ENCODE results near the gene PITPNC1.
"Not testable (repeated sequence)": the region's sequence is repeated elsewhere in the genome, so short reads cannot be mapped to it uniquely, and the experiment has no call there.

The PITPNC1 gene

GRCh38 chr17:67686241-67686640, 309.2 kb downstream of the PITPNC1 start:
- DNase-seq (ENCODE audit: low read depth): no peak

- no peak for DNase-seq (ENCODE audit: low read depth)
Observed at GRCh38 chr17:67687511-67687910, 310.4 kb downstream of the PITPNC1 start.

GRCh38 chr17:67689534-67690177, 312.6 kb downstream of the PITPNC1 start:
- DNase-seq (ENCODE audit: low read depth): peak; percentile 29

DNA sequence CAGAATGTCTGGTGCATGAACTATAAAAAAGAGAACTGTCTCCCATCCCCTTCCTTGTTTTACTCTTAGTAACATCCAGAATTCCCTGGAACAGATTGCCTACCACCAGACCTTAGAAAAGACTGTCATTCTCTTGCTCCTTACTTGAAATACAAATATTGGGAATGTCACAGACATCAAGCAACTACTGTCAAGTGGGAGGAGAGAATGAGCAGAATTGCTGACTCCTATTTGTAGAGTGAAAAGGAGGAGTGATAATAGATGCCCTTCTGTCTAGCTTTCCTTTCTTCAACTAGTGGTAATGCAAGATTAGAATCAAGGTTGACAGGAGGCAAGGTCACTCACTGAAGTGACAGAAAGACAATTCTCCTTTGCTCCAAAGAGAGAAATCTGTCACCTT, 316.7 kb downstream of the PITPNC1 start:
- no peak for DNase-seq (ENCODE audit: low read depth)

DNA sequence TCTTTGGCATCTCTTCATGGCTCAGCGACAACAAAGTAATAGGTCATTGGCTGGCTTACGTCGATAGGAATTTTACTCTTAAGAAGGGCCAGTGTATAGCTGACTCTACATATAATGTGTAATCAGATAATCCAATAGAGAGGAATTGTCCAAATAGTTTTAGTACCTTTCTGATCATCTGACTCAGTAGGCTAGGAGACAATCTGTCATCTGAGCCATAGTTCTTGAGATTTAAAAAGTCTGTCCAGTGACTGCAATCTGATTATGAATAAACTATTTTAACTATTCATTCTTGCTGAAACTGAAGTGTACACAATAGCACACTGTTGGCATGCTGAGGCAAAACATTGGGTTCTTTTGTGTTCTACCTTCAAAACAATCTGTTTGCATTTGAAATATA, 319.3 kb downstream of the PITPNC1 start:
- DNase-seq (ENCODE audit: low read depth): no peak

DNA sequence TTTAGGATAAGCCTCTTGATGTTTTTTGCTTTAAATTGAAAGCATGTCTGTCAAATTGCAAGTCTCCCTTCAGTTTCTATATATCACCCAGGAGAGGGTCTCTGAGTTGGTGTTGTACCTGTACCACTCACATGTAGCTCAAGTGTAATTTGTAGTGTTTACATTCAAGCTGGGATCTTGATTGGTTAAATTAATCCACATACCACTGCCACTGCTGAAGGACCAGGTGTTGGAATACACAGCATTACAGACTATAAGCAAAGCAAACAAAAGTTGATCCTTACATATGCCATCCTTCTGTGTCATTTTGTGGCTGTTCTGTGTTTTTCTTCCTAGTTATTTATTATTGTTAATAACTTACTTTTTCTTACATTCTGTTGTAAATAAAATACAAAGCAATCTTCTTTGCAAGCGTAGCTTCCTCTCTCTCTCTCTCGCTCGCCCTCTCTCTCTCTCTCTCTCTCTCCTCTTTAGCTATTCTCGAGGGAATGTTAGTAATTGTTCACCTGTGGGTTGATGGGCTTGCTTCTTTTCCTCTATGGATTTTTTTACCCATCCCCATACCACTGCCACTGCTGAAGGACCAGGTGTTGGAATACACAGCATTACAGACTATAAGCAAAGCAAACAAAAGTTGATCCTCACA, 319.9 kb downstream of the PITPNC1 start:
- no peak for DNase-seq (ENCODE audit: low read depth)

DNA sequence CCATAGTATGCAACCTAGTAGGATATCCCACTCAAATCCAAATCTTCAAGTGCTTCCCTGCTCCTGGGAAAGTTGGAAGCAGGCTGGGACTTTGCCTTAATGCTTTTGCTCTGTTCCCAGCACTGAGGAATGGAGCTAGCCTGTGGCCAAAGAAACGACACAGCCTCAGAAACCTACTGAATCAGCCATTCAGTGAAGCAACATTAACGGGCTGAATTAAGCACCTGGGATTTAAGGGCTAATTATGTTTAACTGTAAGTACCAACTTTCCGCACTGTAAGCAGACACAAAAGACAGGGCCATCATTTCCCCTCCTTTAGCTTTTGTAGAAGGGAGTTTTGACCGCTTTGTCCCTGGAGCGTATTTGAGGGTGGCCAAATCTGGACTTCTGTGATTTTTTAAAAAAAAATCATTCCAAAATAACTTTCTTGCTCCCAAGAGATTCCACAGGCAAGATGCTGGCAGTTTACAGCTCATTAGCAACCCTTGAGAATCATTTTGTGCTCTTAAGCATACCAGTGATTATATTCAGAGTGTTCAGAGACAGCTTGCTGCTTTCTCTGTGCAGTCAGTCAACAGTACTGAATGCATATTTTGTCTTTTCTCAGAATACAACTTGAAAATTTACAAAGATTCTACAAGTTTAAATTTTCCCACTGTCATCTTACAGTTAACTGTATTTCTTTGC, 323.1 kb downstream of the PITPNC1 start:
- no peak for DNase-seq (ENCODE audit: low read depth)

- no peak for DNase-seq (ENCODE audit: low read depth)
Observed at GRCh38 chr17:67700725-67701119, 323.6 kb downstream of the PITPNC1 start.

DNA sequence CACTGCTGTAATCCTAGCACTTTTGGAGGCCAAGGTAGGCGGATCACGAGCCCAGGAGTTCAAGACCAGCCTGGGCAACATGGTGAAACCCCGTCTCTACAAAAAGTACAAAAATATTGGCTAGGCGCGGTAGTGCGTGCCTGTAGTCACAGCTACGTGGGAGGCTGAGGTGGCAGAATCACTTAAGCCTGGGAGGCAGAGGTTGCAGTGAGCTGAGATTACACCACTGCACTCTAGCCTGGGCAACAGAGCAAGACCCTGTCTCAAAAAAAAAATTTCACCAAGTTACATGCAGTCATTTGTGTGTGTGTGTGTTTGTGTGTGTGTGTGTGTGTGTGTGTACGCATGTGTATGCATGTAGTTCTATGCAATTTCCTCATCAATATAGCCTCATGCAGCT, 325.8 kb downstream of the PITPNC1 start:
- DNase-seq (ENCODE audit: low read depth): not testable (repeated sequence)

- DNase-seq (ENCODE audit: low read depth): no peak
Observed at GRCh38 chr17:67707442-67707841, 330.4 kb downstream of the PITPNC1 start.

GRCh38 chr17:67708378-67708777, 331.3 kb downstream of the PITPNC1 start:
- DNase-seq (ENCODE audit: low read depth): no peak

GRCh38 chr17:67711916-67712315, 334.8 kb downstream of the PITPNC1 start:
- DNase-seq (ENCODE audit: low read depth): no peak

GRCh38 chr17:67712375-67712774, 335.3 kb downstream of the PITPNC1 start:
- no peak for DNase-seq (ENCODE audit: low read depth)

GRCh38 chr17:67713169-67713568, 336.1 kb downstream of the PITPNC1 start:
- DNase-seq (ENCODE audit: low read depth): no peak

DNA sequence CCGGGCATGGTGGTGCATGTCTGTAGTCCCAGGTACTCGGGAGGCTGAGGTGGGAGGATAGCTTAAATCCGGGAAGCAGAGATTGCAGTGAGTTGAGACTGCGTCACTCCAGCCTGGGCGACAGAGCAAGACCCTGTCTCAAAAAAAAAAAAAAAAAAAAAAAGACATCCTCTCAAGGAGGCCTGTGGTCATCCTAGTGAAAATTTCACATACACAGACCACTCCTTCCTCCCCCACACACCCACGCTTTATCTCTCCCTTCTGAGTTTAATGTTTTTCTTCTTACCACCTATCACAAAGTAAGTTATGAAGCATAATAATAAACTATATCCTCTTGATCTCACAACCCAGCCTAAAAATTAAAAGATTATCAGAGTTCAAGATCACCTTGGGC, 339.3 kb downstream of the PITPNC1 start:
- DNase-seq (ENCODE audit: low read depth): no peak

GRCh38 chr17:67717192-67717623, 340.1 kb downstream of the PITPNC1 start:
- DNase-seq (ENCODE audit: low read depth): no peak

DNA sequence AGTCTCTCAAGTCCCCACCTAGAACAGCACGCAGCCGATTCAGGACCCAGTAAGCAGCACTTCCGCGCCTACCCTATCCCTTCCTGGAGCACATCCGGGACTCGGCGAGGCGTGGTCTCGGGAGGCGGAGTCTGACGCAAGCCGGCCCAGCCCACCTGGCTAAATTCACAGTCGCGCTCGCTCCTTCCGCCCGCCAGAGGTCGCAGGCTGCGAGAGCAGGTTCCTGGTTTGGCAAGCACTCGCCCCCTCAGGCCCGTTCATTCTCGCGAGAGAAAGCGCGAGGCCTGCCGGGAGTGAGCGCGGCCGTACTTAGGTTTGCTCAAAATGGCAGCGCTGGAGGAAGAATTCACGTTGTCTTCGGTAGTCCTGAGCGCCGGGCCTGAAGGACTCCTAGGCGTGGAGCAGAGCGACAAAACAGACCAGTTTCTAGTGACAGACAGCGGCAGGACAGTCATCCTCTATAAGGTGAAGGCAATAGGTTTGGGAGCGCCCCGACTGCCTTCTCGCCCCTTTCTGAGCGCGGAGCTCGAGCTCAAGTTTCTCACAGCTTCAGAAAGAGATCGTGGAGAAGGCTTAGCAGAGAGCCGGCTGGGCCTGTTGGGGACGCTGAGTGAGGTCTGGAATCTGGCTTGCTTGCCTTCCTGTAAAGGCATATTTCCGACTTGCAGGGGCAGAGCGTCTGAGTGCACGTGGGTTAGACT, 340.7 kb downstream of the PITPNC1 start, which contains the start of gene NOL11:
Gene NOL11 (plus strand): TSS at position 313 of the 701 bp plus-strand sequence. CDS start 12 bp downstream, at position 325.
- peak; percentile 100 for DNase-seq (ENCODE audit: low read depth)

DNA sequence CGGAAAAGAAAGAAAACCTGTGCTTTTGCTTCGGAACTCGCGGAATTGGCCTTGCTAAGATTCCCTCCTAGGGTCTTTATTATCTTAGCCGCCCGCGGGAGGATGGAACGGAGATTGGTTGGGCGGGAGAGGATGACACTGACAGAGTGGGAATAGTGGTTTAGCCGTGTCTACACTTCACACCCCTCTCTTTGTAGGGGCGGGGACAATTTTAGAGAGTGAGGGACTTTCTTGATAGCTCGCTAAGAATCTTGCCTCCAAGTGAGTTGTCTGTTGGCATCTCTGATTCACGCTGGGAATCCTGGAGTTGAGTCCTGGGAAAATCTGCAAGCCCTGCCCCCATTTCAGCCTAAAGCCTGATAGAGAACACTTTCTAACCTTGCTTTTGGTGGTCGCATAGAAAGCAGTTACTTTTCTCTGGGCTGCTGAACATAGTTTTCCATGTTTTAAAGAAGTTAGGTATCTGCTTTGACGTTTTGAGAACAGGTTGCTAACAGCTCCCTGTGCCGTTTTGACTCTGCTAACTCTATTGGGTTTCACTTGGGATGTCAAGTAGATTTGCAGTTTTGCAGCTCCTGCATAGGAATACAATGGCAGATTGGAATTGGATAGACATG, 341.4 kb downstream of the PITPNC1 start:
- peak; percentile 10 for DNase-seq (ENCODE audit: low read depth)

GRCh38 chr17:67725373-67725791, 348.3 kb downstream of the PITPNC1 start:
- no peak for DNase-seq (ENCODE audit: low read depth)

GRCh38 chr17:67725807-67726206, 348.7 kb downstream of the PITPNC1 start:
- DNase-seq (ENCODE audit: low read depth): no peak

GRCh38 chr17:67727152-67728039, 350.3 kb downstream of the PITPNC1 start:
- not testable (repeated sequence) for DNase-seq (ENCODE audit: low read depth)
